ENCODE measurements around the gene TREM1.
A peak's percentile ranks its signal among the peaks of the same experiment; 100 is the strongest.

TREM1 gene

GRCh38 chr6:41286544-41287346 lies at the start of gene TREM1:
TREM1 (minus strand) TSS chr6:41286682; CDS start chr6:41286655, 27 bp downstream.
- DNase-seq (ENCODE audit: low spot score), result no peak

GRCh38 chr6:41335943-41336342 lies 49.5 kb upstream of the TREM1 start:
- DNase-seq (ENCODE audit: low spot score), result no peak

GRCh38 chr6:41335296-41335695 lies 48.8 kb upstream of the TREM1 start, which contains the start of gene NCR2:
NCR2 (plus strand) TSS chr6:41335608; CDS start chr6:41335877, 269 bp downstream.
- no peak for DNase-seq (ENCODE audit: low spot score)

- no peak for DNase-seq (ENCODE audit: low spot score)
Measured at GRCh38 chr6:41334482-41335040, 48.1 kb upstream of the TREM1 start.

- DNase-seq (ENCODE audit: low spot score), result no peak
Measured at GRCh38 chr6:41332842-41333736, 46.6 kb upstream of the TREM1 start.

GRCh38 chr6:41332241-41332640 lies 45.8 kb upstream of the TREM1 start:
- no peak for DNase-seq (ENCODE audit: low spot score)

GRCh38 chr6:41331401-41332150 lies 45.1 kb upstream of the TREM1 start:
- no peak for DNase-seq (ENCODE audit: low spot score)

- DNase-seq (ENCODE audit: low spot score), result no peak
Measured at GRCh38 chr6:41327177-41327576, 40.7 kb upstream of the TREM1 start.

- no peak for DNase-seq (ENCODE audit: low spot score)
Measured at GRCh38 chr6:41326092-41326491, 39.6 kb upstream of the TREM1 start.

- DNase-seq (ENCODE audit: low spot score), result no peak
Measured at GRCh38 chr6:41325446-41326066, 39.1 kb upstream of the TREM1 start.

GRCh38 chr6:41321183-41321582 lies 34.7 kb upstream of the TREM1 start:
- DNase-seq (ENCODE audit: low spot score), result no peak

GRCh38 chr6:41318654-41319565 lies 32.4 kb upstream of the TREM1 start:
- DNase-seq (ENCODE audit: low spot score), result peak; percentile 64

- no peak for DNase-seq (ENCODE audit: low spot score)
Measured at GRCh38 chr6:41318261-41318653, 31.8 kb upstream of the TREM1 start.

GRCh38 chr6:41315943-41316620 lies 29.6 kb upstream of the TREM1 start:
- DNase-seq (ENCODE audit: low spot score), result no peak

GRCh38 chr6:41315203-41315602 lies 28.7 kb upstream of the TREM1 start:
- DNase-seq (ENCODE audit: low spot score), result no peak

GRCh38 chr6:41306187-41306854 lies 19.8 kb upstream of the TREM1 start:
- DNase-seq (ENCODE audit: low spot score), result peak; percentile 69

GRCh38 chr6:41302638-41303037 lies 16.2 kb upstream of the TREM1 start:
- DNase-seq (ENCODE audit: low spot score), result no peak

- DNase-seq (ENCODE audit: low spot score), result no peak
Measured at GRCh38 chr6:41298785-41299502, 12.5 kb upstream of the TREM1 start.

Measured in cerebellar cortex (tissue), 1 donor.